VCaP (cell line): ENCODE data around the gene HRAS.
"Not testable (repeated sequence)": the region's sequence is repeated elsewhere in the genome, so short reads cannot be mapped to it uniquely, and the experiment has no call there.

ENCODE experiments used
- H3K27ac ChIP-seq: fragments of 450-650 bp; 2 replicates; pipeline ENCODE4 v1.5.1; 2017
- TF ChIP-seq, protein P1 (sequence below): fragments of 450-650 bp; conservative IDR thresholded peaks from 2 replicates; pipeline ENCODE4 v1.5.1; 2017; ENCODE audit warnings: mild to moderate bottlenecking, moderate library complexity

HRAS gene

DNA sequence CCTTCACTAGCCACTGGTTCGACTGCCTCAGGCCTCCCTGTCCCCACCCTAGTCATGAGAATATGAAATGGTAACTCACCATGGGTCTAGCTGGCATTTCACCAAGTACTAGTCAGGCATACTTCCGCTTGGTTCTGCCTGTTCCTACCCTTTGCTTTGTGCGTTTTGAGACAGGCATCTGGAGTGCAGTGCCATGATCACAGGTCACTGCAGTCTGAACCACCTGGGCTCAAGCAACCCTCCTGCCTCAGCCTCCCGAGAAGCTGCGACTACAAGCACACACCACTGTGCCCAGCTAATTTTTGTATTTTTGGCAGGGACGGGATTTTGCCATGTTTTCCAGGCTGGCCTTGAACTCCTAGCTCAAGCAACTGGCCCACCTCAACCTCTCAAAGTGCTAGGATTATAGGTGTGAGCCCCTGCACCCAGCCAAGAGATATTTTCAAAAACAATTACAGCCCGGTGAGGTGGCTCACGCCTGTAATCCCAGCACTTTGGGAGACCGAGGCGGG, 14.1 kb downstream of the HRAS start:
- H3K27ac ChIP-seq: no peak overlapping the region
- TF ChIP-seq, protein P1, sequence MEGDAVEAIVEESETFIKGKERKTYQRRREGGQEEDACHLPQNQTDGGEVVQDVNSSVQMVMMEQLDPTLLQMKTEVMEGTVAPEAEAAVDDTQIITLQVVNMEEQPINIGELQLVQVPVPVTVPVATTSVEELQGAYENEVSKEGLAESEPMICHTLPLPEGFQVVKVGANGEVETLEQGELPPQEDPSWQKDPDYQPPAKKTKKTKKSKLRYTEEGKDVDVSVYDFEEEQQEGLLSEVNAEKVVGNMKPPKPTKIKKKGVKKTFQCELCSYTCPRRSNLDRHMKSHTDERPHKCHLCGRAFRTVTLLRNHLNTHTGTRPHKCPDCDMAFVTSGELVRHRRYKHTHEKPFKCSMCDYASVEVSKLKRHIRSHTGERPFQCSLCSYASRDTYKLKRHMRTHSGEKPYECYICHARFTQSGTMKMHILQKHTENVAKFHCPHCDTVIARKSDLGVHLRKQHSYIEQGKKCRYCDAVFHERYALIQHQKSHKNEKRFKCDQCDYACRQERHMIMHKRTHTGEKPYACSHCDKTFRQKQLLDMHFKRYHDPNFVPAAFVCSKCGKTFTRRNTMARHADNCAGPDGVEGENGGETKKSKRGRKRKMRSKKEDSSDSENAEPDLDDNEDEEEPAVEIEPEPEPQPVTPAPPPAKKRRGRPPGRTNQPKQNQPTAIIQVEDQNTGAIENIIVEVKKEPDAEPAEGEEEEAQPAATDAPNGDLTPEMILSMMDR: no peak

DNA sequence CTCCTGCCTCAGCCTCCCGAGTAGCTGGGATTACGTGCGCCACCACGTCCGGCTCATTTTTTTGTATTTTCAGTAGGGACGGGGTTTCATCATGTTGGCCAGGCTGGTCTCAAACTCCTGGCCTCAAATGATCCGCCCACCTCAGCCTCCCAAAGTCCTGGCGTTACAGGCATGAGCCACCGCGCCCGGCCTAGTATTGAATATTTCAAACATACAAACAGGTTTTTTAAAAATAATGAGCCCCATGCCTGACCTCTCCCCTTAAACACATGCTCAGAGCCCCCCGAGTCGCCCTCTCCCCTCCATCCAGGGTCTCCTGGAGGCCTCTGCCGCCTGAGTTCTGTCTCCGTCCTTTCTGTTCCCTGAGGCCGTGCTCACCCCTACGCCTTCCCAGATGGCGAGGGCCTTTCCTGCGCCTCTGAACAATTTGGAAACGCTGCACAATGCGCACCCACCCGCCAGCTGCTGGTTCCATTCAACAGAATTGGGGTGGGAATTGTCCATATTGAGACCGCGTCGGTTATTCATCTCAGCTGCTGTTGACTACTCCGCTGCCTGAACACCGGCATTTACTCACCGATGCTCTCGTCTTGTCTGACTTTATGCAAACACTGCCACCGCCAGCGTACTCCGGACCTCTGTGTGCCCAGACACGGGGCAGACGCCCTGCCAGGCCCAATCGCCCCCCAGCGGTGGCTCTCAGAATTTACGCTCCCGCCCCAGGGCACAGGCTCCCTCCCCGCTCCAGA, 14.8 kb downstream of the HRAS start:
- H3K27ac ChIP-seq: no peak overlapping the region
- TF ChIP-seq, protein P1: no peak

DNA sequence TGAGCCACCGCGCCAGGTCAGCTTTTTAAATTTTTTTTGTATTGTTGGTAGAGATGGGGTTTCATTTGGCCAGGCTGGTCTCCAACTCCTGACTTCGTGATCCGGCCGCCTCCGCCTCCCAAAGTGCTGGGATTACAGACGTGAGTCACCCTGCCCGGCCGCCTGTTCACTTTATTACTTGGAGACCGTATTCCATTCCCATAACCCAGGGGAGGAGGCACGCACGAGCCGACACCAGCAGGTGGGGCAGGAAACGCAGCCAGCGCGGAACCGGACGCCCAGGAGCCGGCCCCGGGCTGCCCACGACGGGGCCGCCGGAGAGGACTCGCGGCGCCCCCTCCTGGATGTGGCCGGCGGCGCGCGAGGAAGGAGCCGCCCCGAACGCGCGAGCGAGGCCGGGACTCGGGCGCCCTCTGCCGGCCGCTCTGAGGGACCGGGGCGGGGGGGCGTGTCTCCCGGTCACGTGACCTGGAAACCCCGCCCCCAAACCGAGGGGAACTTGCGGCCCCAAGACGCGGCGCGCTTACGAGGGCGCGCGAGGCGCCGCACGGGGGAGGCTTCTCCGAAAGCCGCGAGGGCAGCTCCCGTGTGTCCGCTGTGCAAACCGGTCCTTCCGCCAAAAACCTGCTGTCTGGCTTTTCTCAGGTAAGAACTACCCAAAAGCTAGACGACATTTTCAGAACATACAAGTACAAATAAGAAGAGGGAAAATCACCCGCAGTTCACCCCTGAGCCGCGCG, 16.7 kb downstream of the HRAS start:
- peak overlapping the region; percentile 59 for H3K27ac ChIP-seq
- TF ChIP-seq, protein P1: peak; percentile 97

DNA sequence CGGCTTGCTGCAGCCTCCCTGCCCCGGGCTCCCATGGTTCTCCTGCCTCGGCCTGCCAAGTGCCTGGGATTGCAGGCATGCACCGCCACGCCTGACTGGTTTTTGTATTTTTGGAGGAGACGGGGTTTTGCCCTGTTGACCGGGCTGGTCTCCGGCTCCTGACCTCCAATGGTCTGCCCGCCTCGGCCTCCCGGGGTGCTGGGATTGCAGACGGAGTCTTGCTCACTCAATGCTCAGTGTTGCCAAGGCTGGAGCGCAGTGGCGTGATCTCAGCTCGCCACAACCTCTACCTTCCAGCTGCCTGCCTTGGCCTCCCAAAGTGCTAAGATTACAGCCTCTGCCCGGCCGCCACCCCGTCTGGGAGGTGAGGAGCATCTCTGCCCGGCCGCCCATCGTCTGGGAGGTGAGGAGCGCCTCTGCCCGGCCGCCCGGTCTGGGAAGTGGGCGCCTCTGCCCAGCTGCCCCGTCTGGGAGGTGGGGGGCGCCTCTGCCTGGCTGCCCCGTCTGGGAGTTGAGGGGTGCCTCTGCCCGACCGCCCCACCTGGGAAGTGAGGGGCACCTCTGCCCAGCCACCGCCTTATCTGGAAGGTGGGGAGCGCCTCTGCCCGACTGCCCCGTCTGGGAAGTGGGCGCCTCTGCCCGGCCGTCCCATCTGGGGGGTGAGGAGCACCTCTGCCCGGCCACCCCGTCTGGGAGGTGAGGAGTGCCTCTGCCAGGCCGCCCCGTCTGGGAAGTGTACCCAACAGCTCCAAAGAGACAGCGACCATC, 18.3 kb downstream of the HRAS start:
- H3K27ac ChIP-seq: not testable (repeated sequence)

DNA sequence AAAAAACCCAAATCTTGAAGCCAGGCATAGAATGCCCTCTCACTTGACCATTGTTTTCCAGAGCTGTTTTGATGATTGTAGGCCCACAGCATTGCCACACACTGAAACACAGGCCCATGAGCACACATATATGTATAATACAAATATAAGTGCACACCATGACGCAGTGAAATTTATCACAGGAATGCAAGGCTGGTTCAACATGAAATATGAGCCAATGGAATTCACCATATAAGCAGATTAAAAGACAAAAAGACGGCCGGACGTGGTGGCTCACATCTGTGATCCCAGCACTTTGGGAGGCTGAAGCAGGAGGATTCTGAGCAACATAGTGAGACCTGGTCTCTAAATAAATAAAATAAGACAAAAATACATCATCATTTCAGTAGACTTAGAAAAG, 19.0 kb downstream of the HRAS start:
- no peak overlapping the region for H3K27ac ChIP-seq
- TF ChIP-seq, protein P1: no peak

DNA sequence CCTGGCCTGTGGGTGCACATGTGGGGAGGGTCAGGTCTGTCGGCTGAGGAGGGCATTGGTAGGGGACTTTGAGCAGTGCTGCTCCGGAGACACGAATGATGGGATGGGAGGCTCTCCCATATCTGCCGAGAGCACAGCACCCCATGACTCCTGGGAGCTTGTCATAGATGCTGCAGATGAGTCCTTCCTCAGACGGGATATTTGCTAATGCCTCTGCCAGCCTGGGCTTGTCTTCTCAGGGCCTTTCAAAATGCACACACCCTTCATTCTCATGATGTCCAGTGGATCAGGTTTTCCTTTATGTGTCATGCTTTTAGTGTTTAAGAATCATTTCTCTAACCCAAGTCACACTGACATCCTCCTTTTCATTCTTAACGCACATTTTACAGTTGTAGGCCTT, 20.2 kb downstream of the HRAS start:
- TF ChIP-seq, protein P1: no peak
- no peak overlapping the region for H3K27ac ChIP-seq

DNA sequence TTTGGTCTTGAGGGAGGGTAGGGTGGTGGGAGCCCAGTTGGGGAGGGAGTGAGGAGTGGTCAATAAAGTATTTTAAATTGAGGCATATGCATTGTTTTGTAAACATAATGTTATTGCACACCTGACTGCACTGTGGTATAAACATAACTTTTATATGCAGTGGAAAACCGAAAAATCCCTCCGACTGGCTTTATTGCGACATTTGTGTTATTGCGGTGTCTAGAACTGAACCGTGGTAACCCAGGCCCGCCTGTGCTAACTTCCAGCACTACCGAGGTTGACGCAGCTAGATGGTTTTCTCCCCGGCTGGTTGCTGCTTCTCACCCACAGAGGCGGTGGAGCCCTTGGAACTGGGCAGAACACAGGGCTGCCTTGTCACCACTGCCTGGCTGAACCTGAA, 20.8 kb downstream of the HRAS start:
- TF ChIP-seq, protein P1: no peak
- no peak overlapping the region for H3K27ac ChIP-seq
